Prostate gland (tissue), 2 donors: ENCODE data around the gene SLC12A6. TPM values are rescaled to one million over a fixed set of nuclear protein-coding genes. Genes with fewer than 3 reads are reported as not detected.

Source experiments
- DNase-seq: peaks from one replicate; pipeline ENCODE4 v3.0.0-alpha.2; 2019; ENCODE audit warnings: low spot score
- H3K27ac ChIP-seq, 2 donors: fragments of 200-600 bp; sonication (generic); 2 replicates each; pipeline ENCODE4 v1.5.1; 2017 to 2019
- H3K27me3 ChIP-seq: fragments of 200-600 bp; sonication (generic); replicated peaks from 2 replicates; pipeline ENCODE4 v1.5.1; 2019; ENCODE audit not compliant: insufficient read depth
- H3K36me3 ChIP-seq, 2 donors: fragments of 200-600 bp; sonication (generic); 1 replicate in 1 of 2; 2 replicates in 1 of 2; pipeline versions ENCODE4 v1.5.1 to v1.8.1; 2017 to 2019
- H3K4me1 ChIP-seq: fragments of 200-600 bp; sonication (generic); replicated peaks from 2 replicates; pipeline ENCODE4 v1.5.1; 2019
- H3K4me3 ChIP-seq, 2 donors: fragments of 200-600 bp; sonication (generic); 2 replicates each; pipeline ENCODE4 v1.5.1; 2017 to 2019
- H3K9me3 ChIP-seq: fragments of 200-600 bp; sonication (generic); 2 replicates; pipeline ENCODE4 v1.5.1; 2017
- POLR2A ChIP-seq: fragments of 450-650 bp; IDR thresholded peaks from one replicate; pipeline ENCODE4 v1.6.1; 2016; ENCODE audit warnings: antibody characterized with exemption, mild to moderate bottlenecking
- POLR2AphosphoS5 ChIP-seq: sonication (generic); formaldehyde crosslinking; IDR thresholded peaks from one replicate; pipeline ENCODE4 v1.6.1; 2017; ENCODE audit warnings: antibody characterized with exemption
- WGBS: methylation state at CpG from one replicate; pipeline ENCODE4 v1.1.5; 2018; 5-methylcytosine and 5-hydroxymethylcytosine counted together
- intact Hi-C: fragments of 100-400 bp; cut with DNase I; formaldehyde crosslinking; loops from one replicate; pipeline ENCODE4 v1.14.2; 2022
- total RNA-seq, 2 donors: library from RNA; depleted of rRNA; stranded (reverse); fragments of >200 nt; gene quantifications; one replicate each; pipeline ENCODE4 v1.1.0, GENCODE V29; 2016
- TF ChIP-seq, protein P1 (sequence below), 4 experiments: fragments of 200-600 bp in 2 of 4; fragments of 450-650 bp in 2 of 4; sonication (generic) in 2 of 4; IDR thresholded peaks; 1 replicate in 3 of 4; 2 replicates in 1 of 4; pipeline ENCODE4 v1.5.1; 2016 to 2019; ENCODE audit warnings: antibody characterized with exemption in 4 of 4, mild to moderate bottlenecking in 2 of 4, moderate library complexity in 2 of 4

Gene SLC12A6
- total RNA-seq, 2 donors from 2014 or later = 10.2 to 36.8 TPM

DNA sequence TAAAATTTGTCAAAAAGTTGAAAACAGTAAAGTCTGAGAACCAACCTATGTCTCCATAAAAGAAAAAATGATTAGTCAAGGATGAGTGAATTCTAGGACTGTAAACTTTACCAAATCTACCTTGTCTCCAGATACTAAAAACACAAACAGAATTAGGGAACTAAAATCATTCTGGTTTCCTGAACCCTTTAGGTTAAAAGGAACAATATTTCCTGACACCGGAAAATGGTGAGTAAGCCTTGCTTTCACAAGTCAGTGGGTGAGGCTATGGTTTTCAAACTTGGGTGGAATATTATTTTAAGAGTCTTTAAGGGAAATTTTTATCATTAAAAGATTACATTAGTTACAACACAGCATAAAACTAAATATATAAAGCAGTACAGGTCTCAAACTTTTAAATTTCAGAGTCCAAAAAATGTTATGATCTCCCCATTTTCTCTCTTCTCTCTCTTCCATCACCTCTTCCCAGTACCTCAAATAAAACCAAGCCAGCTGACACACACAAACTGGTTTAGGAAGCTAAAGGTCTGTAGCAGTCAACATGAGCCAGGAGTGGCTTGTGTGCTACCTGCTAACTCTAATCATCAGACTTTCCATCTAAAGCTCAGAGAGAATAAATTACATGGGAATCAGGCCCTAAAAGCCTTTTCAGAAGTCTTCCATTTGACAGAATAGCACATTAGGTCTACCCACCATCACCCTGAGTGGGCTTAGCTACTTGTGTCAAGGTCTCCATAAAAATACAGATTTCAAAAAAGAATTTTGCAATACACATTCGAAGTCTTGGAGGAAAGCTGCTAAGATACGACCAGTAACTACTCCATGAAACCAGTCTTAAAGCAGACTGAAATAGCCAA, 2.2 kb downstream of the SLC12A6 start:
- 80% methylated on average over 3 of the region's 3 CpGs for WGBS
- no peak overlapping the region for H3K4me3 ChIP-seq
- TF ChIP-seq POLR2AphosphoS5 (no peak), POLR2A (no peak)
- TF ChIP-seq, protein P1, sequence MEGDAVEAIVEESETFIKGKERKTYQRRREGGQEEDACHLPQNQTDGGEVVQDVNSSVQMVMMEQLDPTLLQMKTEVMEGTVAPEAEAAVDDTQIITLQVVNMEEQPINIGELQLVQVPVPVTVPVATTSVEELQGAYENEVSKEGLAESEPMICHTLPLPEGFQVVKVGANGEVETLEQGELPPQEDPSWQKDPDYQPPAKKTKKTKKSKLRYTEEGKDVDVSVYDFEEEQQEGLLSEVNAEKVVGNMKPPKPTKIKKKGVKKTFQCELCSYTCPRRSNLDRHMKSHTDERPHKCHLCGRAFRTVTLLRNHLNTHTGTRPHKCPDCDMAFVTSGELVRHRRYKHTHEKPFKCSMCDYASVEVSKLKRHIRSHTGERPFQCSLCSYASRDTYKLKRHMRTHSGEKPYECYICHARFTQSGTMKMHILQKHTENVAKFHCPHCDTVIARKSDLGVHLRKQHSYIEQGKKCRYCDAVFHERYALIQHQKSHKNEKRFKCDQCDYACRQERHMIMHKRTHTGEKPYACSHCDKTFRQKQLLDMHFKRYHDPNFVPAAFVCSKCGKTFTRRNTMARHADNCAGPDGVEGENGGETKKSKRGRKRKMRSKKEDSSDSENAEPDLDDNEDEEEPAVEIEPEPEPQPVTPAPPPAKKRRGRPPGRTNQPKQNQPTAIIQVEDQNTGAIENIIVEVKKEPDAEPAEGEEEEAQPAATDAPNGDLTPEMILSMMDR (IDR thresholded peaks at IDR 0.05) = no peak
- intact Hi-C loops = loop anchor here (5.0 kb wide), 1 partner anchor 102 kb away; the partner anchor contains the start of gene GOLGA8A
- H3K27ac ChIP-seq = no peak overlapping the region
- no peak for DNase-seq
- H3K36me3 ChIP-seq = no peaks in the 10 kb centered on the region
- H3K4me1 ChIP-seq = peaks cover 5% of the 10 kb centered on the region
- no peaks in the 10 kb centered on the region for H3K9me3 ChIP-seq
- H3K27me3 ChIP-seq = no peaks in the 10 kb centered on the region

DNA sequence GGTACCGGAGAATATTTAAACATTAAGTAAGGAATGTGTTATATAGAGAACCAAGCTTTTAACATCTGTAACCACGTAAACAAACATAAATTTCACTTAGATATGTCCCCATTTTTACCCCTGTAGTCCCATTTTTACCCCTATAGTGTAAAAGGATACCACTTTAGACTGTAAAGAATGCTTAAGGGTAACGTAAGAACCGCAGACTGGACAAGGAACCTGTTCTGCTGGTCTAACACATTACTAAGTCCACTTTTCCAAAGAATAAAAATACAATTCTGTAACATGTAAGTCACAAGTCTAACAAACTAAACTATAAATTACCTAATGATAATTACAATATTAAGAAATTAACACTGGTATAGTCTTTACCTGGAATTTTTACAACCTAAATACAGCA, 2.9 kb downstream of the SLC12A6 start:
- TF ChIP-seq, protein P1 (IDR thresholded peaks at IDR 0.05) = no peak
- TF ChIP-seq POLR2A (no peak), POLR2AphosphoS5 (no peak)
- Histone ChIP-seq H3K27me3 (no peaks in the 10 kb centered on the region), H3K36me3 (no peaks in the 10 kb centered on the region), H3K4me1 (peaks cover 5% of the 10 kb centered on the region), H3K9me3 (no peaks in the 10 kb centered on the region), H3K4me3 (no peak overlapping the region), H3K27ac (no peak overlapping the region)
- intact Hi-C loops = loop anchor here (5.0 kb wide), 1 partner anchor 103 kb away; the partner anchor contains the start of gene GOLGA8A
- 41% methylated on average over 4 of the region's 4 CpGs for WGBS
- DNase-seq = no peak

DNA sequence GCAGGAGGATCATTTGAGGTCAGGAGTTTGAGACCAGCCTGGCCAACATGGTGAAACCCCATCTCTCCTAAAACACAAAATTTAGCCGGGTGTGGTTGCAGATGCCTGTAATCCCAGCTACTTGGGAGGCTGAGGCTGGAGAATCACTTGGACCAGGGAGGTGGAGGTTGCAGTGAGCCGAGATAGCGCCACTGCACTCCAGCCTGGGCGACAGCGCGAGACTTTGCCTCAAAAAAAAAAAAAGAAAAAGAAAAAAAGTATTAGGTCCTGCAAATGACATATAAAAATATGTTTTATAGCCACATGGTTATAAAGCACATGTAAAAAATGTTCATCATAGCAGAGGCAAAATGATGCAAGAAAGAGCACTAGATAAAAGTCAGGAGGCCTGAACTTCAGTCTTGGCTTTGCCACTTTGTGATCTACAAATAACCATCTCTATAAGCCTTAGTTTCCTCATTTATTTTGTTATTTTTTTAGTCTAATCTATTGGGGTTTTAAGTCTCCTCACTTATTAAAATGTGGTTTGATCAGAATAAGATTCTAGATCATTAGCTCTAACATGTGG, 4.9 kb downstream of the SLC12A6 start:
- no peaks in the 10 kb centered on the region for H3K27me3 ChIP-seq
- 97% methylated on average over 6 of the region's 6 CpGs for WGBS
- H3K36me3 ChIP-seq = no peaks in the 10 kb centered on the region
- H3K27ac ChIP-seq = no peak overlapping the region
- H3K4me3 ChIP-seq = no peak overlapping the region
- peaks cover 5% of the 10 kb centered on the region for H3K4me1 ChIP-seq
- TF ChIP-seq POLR2A (no peak), POLR2AphosphoS5 (no peak)
- TF ChIP-seq, protein P1 (IDR thresholded peaks at IDR 0.05) = no peak
- intact Hi-C loops = no loop called here
- no peaks in the 10 kb centered on the region for H3K9me3 ChIP-seq
- DNase-seq = no peak

DNA sequence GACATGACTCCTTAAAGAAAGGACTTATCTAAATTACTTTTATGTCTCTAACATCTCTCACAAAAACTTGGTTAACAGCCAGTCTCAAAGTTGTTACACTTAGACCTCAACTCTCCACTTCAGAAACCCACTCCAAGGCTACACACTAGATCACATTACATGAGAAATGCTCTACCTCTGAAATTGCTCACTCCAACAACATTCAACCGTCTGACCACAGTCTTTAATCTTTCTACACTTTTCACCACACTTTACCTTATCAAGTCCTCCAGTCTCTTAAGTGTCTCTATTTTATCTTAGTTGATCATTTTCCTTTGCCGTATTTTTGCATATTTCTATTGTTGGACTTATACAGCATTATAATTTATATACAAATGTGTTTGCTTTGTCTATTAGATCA, 5.8 kb downstream of the SLC12A6 start:
- DNase-seq = no peak
- intact Hi-C loops = no loop called here
- H3K4me1 ChIP-seq = peaks cover under 1% of the 10 kb centered on the region
- no peak overlapping the region for H3K27ac ChIP-seq
- no peaks in the 10 kb centered on the region for H3K36me3 ChIP-seq
- H3K9me3 ChIP-seq = no peaks in the 10 kb centered on the region
- WGBS = 59% methylated on average over 2 of the region's 2 CpGs
- no peak overlapping the region for H3K4me3 ChIP-seq
- H3K27me3 ChIP-seq = no peaks in the 10 kb centered on the region
- no peak for TF ChIP-seq POLR2A
- TF ChIP-seq POLR2AphosphoS5 = no peak
- TF ChIP-seq, protein P1 (IDR thresholded peaks at IDR 0.05) = no peak
